ENCODE results near the gene EED.
A peak's percentile ranks its signal among the peaks of the same experiment; 100 is the strongest.
"Not testable (repeated sequence)": the region's sequence is repeated elsewhere in the genome, so short reads cannot be mapped to it uniquely, and the experiment has no call there.

EED gene

GRCh38 chr11:86292912-86293616, 48.5 kb downstream of the EED start:
- peak in 1 of 3 experiments; percentile 58 for DNase-seq (ENCODE audit: low read depth in 3 of 3)

GRCh38 chr11:86294026-86294425, 49.5 kb downstream of the EED start:
- no peak for DNase-seq (ENCODE audit: low read depth in 3 of 3)

GRCh38 chr11:86301742-86302091, 57.2 kb downstream of the EED start:
- DNase-seq (ENCODE audit: low read depth in 3 of 3): no peak

- DNase-seq (ENCODE audit: low read depth in 3 of 3): peak; percentile 90 to 92 (median 90)
Observed at GRCh38 chr11:86302092-86302793, 57.7 kb downstream of the EED start, which contains the start of gene HIKESHI. TSS of gene HIKESHI (plus strand) at chr11:86302240. CDS start at chr11:86302449, 209 bp downstream.

- no peak for DNase-seq (ENCODE audit: low read depth in 3 of 3)
Observed at GRCh38 chr11:86303257-86303656, 58.7 kb downstream of the EED start.

GRCh38 chr11:86308710-86309109, 64.2 kb downstream of the EED start:
- not testable (repeated sequence) for DNase-seq (ENCODE audit: low read depth in 3 of 3)

GRCh38 chr11:86313793-86314192, 69.2 kb downstream of the EED start:
- no peak for DNase-seq (ENCODE audit: low read depth in 3 of 3)

GRCh38 chr11:86314636-86315035, 70.1 kb downstream of the EED start:
- DNase-seq (ENCODE audit: low read depth in 3 of 3): no peak

Data from stimulated activated CD4-positive, alpha-beta T cell treated with anti-CD3 and anti-CD28 coated beads, TNF-alpha, amount 100 ng/mL, for 24 hours (primary cell).